GM12865 (cell line): ENCODE data around the gene GSN.

Experiments
- DNase-seq: peaks from one replicate; pipeline ENCODE4 v3.0.0; 2010; ENCODE audit warnings: low read depth
- H3K4me3 ChIP-seq: 2 replicates; pipeline ENCODE4 v1.5.1; 2011; ENCODE audit warnings: mild to moderate bottlenecking, low read depth, low read length, control low read depth
- CTCF ChIP-seq: IDR thresholded peaks from 2 replicates; pipeline ENCODE4 v1.5.1; 2011; ENCODE audit warnings: low read length, control low read depth, low read depth, inconsistent platforms; ENCODE audit not compliant: insufficient read depth; ENCODE audit errors: missing control alignments

Gene GSN

GRCh38 chr9:121313458-121314152 lies 45.6 kb downstream of the GSN start:
- no peak overlapping the region for H3K4me3 ChIP-seq
- no peak for TF ChIP-seq CTCF
- no peak for DNase-seq

DNA sequence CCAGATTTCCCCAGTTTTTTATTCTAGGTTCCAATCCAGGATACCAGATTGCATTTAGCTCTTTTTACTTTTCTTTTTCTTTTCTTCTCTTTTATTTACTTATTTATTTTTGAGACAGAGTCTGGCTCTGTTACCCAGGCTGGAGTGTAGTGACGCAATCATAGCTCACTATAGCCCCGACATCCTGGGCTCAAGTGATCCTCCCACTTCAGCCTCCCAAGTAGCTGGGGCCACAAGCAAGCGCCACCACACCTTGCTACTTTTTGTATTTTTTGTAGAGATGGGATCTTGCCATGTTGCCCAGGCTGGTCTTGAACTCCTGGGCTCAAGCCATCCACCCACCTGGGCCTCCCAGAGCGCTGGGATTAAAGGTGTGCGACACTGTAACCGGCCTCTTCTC lies 48.4 kb downstream of the GSN start:
- no peak for DNase-seq
- no peak overlapping the region for H3K4me3 ChIP-seq
- no peak for TF ChIP-seq CTCF

- H3K4me3 ChIP-seq: no peak overlapping the region
- DNase-seq: no peak
- no peak for TF ChIP-seq CTCF
Measured at GRCh38 chr9:121316852-121317373, 49.0 kb downstream of the GSN start.

GRCh38 chr9:121317737-121318630 lies 50.0 kb downstream of the GSN start:
- TF ChIP-seq CTCF: no peak
- DNase-seq: no peak
- H3K4me3 ChIP-seq: no peak overlapping the region

DNA sequence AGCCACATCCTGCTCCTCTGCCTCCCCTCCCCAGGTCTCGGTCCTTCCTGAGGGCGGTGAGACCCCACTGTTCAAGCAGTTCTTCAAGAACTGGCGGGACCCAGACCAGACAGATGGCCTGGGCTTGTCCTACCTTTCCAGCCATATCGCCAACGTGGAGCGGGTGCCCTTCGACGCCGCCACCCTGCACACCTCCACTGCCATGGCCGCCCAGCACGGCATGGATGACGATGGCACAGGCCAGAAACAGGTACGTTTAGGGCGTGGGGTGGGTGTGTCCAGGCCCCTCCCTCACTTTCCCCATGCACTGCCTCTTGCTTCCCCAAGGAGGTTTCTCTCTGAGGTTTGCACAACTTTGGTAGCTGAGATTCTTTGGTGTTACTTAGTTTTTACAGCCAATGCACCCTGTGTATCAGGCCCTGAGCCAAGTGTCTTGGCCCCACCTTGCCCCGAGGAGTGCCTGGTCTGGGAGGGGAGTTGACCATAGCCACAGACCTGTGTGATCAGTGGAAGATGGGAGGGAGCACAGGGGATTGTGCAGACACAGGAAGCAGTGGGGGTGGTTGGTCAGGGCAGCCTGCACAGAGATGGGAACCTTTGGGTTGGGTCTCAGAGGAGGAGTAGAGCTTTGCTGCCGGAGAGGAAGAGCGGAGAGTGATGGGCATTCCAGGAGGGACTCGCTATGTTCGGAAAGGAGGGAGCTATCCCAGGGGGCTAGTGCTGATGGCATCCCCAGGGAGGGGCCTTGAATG lies 50.8 kb downstream of the GSN start:
- no peak for TF ChIP-seq CTCF
- H3K4me3 ChIP-seq: no peak overlapping the region
- DNase-seq: no peak

GRCh38 chr9:121319383-121319780 lies 51.4 kb downstream of the GSN start:
- no peak for TF ChIP-seq CTCF

More at GRCh38 chr9:121319383-121319780, 51.4 kb downstream of the GSN start:
- H3K4me3 ChIP-seq: no peak overlapping the region
- DNase-seq: no peak
